A673 (cell line): ENCODE results near the gene RFXANK. TPM values are rescaled to one million over a fixed set of nuclear protein-coding genes. Genes with fewer than 3 reads are reported as not detected.

ENCODE experiments used
- BruUV-seq: library from RNA; stranded (reverse); fragments of 400-500 nt; replicated peaks from 2 replicates; lab custom pipeline; 2021; lab: Mats Ljungman, UMichigan
- CTCF ChIA-PET: fragments of 300-600 bp; sonication (Branson Sonifier 250); formaldehyde crosslinking; loops from one replicate; lab custom pipeline; 2022; ENCODE audit warnings: antibody characterized with exemption; lab: Charles Lee
- POLR2A ChIA-PET: fragments of 300-600 bp; sonication (Branson Sonifier 250); formaldehyde crosslinking; loops from one replicate; lab custom pipeline; 2022; ENCODE audit warnings: antibody characterized with exemption; ENCODE audit not compliant: low non-redundant PET; lab: Charles Lee
- DNase-seq: peaks from one replicate; pipeline ENCODE4 v3.0.0-alpha.2; 2015; ENCODE audit warnings: low spot score
- H3K27ac ChIP-seq: fragments of 200-600 bp; sonication (generic); 2 replicates; pipeline ENCODE4 v1.5.1; 2016; ENCODE audit warnings: mixed run types, low read depth, mild to moderate bottlenecking, mixed read lengths, antibody characterized with exemption, low read length; ENCODE audit not compliant: poor library complexity, severe bottlenecking
- H3K27me3 ChIP-seq: fragments of 200-600 bp; sonication (generic); replicated peaks from 2 replicates; pipeline ENCODE4 v1.6.1; 2017; ENCODE audit warnings: mixed run types, low read depth, mild to moderate bottlenecking, mixed read lengths, antibody characterized with exemption, low read length; ENCODE audit not compliant: insufficient read depth, poor library complexity
- H3K36me3 ChIP-seq: fragments of 200-600 bp; sonication (generic); 2 replicates; pipeline ENCODE4 v1.6.1; 2016; ENCODE audit warnings: mixed run types, mild to moderate bottlenecking, mixed read lengths, antibody characterized with exemption, low read length; ENCODE audit not compliant: insufficient read depth, poor library complexity, severe bottlenecking
- H3K4me1 ChIP-seq: fragments of 200-600 bp; sonication (generic); 2 replicates; pipeline ENCODE4 v1.6.1; 2017; ENCODE audit warnings: mixed run types, mild to moderate bottlenecking, mixed read lengths, antibody characterized with exemption, low read length; ENCODE audit not compliant: insufficient read depth, poor library complexity, severe bottlenecking
- H3K4me3 ChIP-seq: fragments of 200-600 bp; sonication (generic); 2 replicates; pipeline ENCODE4 v1.5.1; 2016; ENCODE audit warnings: low read depth, mixed run types, mild to moderate bottlenecking, mixed read lengths, low read length; ENCODE audit not compliant: poor library complexity, severe bottlenecking
- H3K9me3 ChIP-seq: fragments of 200-600 bp; sonication (generic); 2 replicates; pipeline ENCODE4 v1.6.1; 2016; ENCODE audit warnings: mixed run types, low read depth, mild to moderate bottlenecking, mixed read lengths, antibody characterized with exemption, low read length; ENCODE audit not compliant: poor library complexity, severe bottlenecking
- CTCF ChIP-seq: fragments of 300-800, 200-600 bp; sonication (generic); conservative IDR thresholded peaks from 2 replicates; pipeline ENCODE4 v1.5.1; 2017; ENCODE audit warnings: low read depth, mild to moderate bottlenecking, antibody characterized with exemption, low read length, moderate library complexity, mixed read lengths
- EZH2 ChIP-seq: fragments of 200-600 bp; sonication (generic); IDR thresholded peaks from 2 replicates; pipeline ENCODE4 v1.6.1; 2017; ENCODE audit warnings: borderline replicate concordance, low read depth, mild to moderate bottlenecking, mixed read lengths, antibody characterized with exemption, low read length; ENCODE audit not compliant: poor library complexity, severe bottlenecking
- intact Hi-C: fragments of 100-400 bp; cut with micrococcal nuclease; formaldehyde crosslinking; loops from one replicate; pipeline ENCODE4 v1.10.0; 2022; ENCODE audit not compliant: unreplicated experiment
- total RNA-seq: library from RNA; stranded (reverse); gene quantifications from 2 replicates; pipeline ENCODE4 v1.2.3, GENCODE V29; 2021

RFXANK gene
- total RNA-seq, 1 experiment from 2014 or later: 96.3 TPM

GRCh38 chr19:19238126-19238894 lies 46.3 kb downstream of the RFXANK start:
- intact Hi-C loops: no loop called here
- DNase-seq: no peak
- CTCF ChIA-PET: no interaction called here
- POLR2A ChIA-PET: no interaction called here
- H3K4me1 ChIP-seq: no peaks in the 10 kb centered on the region
- H3K9me3 ChIP-seq: peaks cover 11% of the 10 kb centered on the region
- H3K4me3 ChIP-seq: no peak overlapping the region
- BruUV-seq: no TSS peak
- H3K27me3 ChIP-seq: no peaks in the 10 kb centered on the region
- TF ChIP-seq CTCF (no peak), EZH2 (no peak)
- H3K27ac ChIP-seq: no peak overlapping the region
- no peaks in the 10 kb centered on the region for H3K36me3 ChIP-seq

GRCh38 chr19:19239675-19240074 lies 47.6 kb downstream of the RFXANK start:
- ChIA-PET POLR2A (no interaction called here), CTCF (no interaction called here)
- no peak for DNase-seq
- Histone ChIP-seq H3K9me3 (peaks cover 3% of the 10 kb centered on the region), H3K4me1 (no peaks in the 10 kb centered on the region), H3K27ac (no peak overlapping the region), H3K4me3 (no peak overlapping the region), H3K27me3 (no peaks in the 10 kb centered on the region), H3K36me3 (no peaks in the 10 kb centered on the region)
- no TSS peak for BruUV-seq
- intact Hi-C loops: no loop called here
- TF ChIP-seq CTCF (no peak), EZH2 (no peak)

GRCh38 chr19:19240476-19240875 lies 48.4 kb downstream of the RFXANK start:
- TF ChIP-seq CTCF (no peak), EZH2 (no peak)
- Histone ChIP-seq H3K9me3 (no peaks in the 10 kb centered on the region), H3K4me3 (no peak overlapping the region), H3K36me3 (no peaks in the 10 kb centered on the region), H3K4me1 (no peaks in the 10 kb centered on the region), H3K27ac (no peak overlapping the region), H3K27me3 (no peaks in the 10 kb centered on the region)
- POLR2A ChIA-PET: no interaction called here
- no peak for DNase-seq
- CTCF ChIA-PET: no interaction called here
- intact Hi-C loops: no loop called here
- no TSS peak for BruUV-seq
